Measurements from ENCODE around the gene CAMSAP3.

The CAMSAP3 gene

GRCh38 chr19:7612282-7613274 lies 16.9 kb downstream of the CAMSAP3 start:
- no peak for DNase-seq

DNA sequence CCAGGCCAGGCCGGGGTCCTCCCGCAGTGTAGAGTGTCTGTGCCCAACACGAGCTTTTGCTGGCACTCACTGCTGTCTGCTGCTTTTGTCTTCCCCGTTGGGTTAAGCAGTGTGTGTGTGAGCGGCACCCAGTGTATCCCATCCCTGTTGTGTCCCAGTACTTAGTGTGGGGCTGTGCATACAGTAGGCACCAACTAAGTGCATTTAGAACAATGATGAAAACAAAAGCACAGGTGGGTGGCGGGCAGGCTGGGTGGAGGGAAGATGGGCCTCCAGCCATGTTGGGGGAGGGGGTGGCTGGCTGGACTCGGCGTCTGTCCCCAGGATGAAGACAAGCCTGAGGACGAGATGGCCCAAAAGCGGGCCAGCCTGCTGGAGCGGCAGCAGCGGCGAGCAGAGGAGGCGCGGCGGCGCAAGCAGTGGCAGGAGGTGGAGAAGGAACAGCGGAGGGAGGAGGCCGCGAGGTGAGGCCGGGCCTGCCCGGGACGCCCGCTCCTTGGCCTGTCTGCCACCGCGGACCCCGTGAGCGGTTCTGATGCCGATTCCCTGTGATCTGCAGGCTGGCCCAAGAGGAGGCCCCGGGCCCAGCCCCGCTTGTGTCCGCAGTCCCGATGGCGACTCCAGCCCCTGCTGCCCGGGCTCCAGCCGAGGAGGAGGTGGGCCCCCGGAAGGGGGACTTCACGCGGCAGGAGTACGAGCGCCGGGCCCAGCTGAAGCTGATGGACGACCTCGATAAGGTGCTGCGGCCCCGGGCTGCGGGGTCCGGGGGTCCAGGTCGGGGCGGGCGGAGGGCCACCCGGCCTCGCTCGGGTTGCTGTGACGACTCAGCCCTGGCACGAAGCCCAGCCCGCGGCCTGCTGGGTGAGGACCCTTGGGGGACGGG lies 19.4 kb downstream of the CAMSAP3 start:
- DNase-seq: no peak

- DNase-seq: no peak
Measured at GRCh38 chr19:7617172-7617571, 21.5 kb downstream of the CAMSAP3 start.

- DNase-seq: no peak
Measured at GRCh38 chr19:7617735-7618134, 22.1 kb downstream of the CAMSAP3 start.

GRCh38 chr19:7618348-7618747 lies 22.7 kb downstream of the CAMSAP3 start:
- DNase-seq: no peak

GRCh38 chr19:7618771-7619510 lies 23.3 kb downstream of the CAMSAP3 start:
- DNase-seq: no peak

- DNase-seq: no peak
Measured at GRCh38 chr19:7619671-7620441, 24.2 kb downstream of the CAMSAP3 start.

GRCh38 chr19:7620442-7621412 lies 25.1 kb downstream of the CAMSAP3 start:
- DNase-seq: no peak

- no peak for DNase-seq
Measured at GRCh38 chr19:7622933-7623685, 27.4 kb downstream of the CAMSAP3 start.

DNA sequence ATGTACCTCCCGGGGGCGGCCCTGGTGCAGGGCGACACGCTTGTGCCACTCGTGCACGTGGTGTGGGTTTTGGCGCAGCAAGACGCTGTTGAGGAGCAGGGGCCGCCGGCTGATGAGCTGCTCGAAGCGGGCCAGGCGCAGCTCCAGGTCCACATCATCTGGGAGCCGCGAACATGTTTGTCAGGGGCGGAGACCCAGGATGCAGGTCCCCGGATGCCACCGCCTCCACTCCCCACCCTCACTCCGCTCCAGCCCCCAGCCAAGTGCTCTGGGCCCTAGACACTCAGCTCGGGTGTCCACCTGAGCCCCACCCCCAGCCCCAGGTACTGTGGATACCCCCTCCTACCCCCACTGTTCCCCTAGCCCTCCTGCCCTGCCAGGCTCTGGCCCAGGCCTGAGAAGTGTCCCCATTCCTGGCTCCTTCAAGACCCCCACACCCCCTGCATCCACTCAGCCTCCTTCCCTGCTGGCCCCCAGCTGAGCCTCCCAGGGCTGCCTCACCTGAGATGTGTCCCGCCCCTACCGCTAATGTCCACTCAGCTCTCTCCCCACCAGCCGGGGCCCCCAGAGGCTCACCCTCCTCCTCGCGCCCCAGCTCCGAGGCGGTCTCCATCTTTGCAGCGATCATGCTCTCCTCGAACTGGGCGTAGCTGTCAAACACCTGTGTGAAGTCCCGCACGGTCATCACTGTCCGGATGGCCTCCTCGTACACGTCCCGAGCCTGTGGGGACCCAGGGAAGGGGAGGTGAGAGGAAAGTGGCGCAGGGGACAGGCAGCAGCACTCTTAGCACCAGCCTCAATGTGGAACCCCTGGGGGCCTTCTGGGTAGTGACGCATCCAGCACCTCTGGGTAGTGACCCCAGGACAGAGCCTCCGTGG lies 28.3 kb downstream of the CAMSAP3 start:
- no peak for DNase-seq

GRCh38 chr19:7624810-7625209 lies 29.1 kb downstream of the CAMSAP3 start:
- DNase-seq: no peak

- DNase-seq: no peak
Measured at GRCh38 chr19:7625763-7626372, 30.2 kb downstream of the CAMSAP3 start.

DNA sequence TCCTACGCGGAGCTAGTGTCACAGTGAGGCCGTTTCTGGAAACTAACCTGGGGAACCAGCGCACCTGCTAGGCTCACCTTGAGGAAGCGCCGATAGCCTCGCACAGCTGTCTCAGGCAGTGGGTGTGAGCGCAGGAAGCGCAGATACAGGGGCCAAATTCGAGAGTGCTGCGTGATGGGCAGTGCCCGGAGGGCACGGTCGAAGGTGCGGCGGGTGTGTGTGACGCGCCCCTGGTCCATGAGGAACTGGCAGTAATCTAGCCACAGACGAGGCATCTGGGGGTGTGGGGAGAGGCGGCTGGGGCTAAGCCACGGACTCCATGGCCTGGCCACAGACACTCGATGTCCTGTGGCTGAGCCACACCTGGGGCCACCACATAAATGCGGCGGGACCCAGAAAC lies 31.5 kb downstream of the CAMSAP3 start:
- DNase-seq: no peak

- DNase-seq: no peak
Measured at GRCh38 chr19:7628589-7629311, 33.1 kb downstream of the CAMSAP3 start.

- DNase-seq: peak; percentile 92
Measured at GRCh38 chr19:7629347-7630054, 33.8 kb downstream of the CAMSAP3 start, which contains the start of the genes PET100 and XAB2. Gene PET100, plus strand, starts transcription at chr19:7629793. Its CDS starts 41 bp downstream, at chr19:7629834. Gene XAB2, minus strand, starts transcription at chr19:7629545. Its CDS starts 18 bp downstream, at chr19:7629527.

DNA sequence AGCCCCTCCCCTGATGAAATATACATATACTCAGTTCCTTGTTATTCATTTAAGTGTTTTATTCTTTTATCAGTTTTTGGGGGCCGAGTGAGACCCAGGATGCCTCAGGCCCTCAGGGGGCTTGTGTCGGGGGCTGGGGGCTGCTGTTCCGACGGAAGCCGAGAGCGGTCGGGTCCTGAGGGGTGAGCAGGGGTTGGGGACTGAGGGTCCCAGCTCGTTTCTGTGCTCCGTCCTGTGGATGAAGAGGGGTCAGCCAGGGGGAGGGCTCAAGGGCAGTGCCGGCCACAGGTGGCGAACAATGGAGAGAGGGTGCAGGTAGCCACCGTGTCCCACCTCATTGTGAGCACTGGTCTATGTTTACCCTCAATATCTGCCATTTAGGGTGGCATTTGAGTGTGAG lies 35.9 kb downstream of the CAMSAP3 start:
- DNase-seq: no peak
